SK-N-MC (cell line): ENCODE results near the gene GNS.

Experiments used
- EZH2 ChIP-seq: fragments of 200-600 bp; sonication (generic); IDR thresholded peaks from one replicate; pipeline ENCODE4 v1.6.1; 2017; ENCODE audit warnings: antibody characterized with exemption
- FOXP2 ChIP-seq: optimal IDR thresholded peaks from 2 replicates; pipeline ENCODE3; 2011; ENCODE audit warnings: mild to moderate bottlenecking, moderate library complexity; ENCODE audit not compliant: insufficient read depth; ENCODE audit errors: extremely low read length, control extremely low read depth
- POLR2AphosphoS5 ChIP-seq: IDR thresholded peaks from 2 replicates; pipeline ENCODE4 v1.6.1; 2012; ENCODE audit warnings: mild to moderate bottlenecking, low read depth, low read length, borderline replicate concordance

- TF ChIP-seq EZH2 = no peak
- no peak for TF ChIP-seq POLR2AphosphoS5
- no peak for TF ChIP-seq FOXP2
Measured at GRCh38 chr12:64737539-64737938, 21.7 kb downstream of the GNS start.
